ENCODE measurements around the gene TEX51.

DNA sequence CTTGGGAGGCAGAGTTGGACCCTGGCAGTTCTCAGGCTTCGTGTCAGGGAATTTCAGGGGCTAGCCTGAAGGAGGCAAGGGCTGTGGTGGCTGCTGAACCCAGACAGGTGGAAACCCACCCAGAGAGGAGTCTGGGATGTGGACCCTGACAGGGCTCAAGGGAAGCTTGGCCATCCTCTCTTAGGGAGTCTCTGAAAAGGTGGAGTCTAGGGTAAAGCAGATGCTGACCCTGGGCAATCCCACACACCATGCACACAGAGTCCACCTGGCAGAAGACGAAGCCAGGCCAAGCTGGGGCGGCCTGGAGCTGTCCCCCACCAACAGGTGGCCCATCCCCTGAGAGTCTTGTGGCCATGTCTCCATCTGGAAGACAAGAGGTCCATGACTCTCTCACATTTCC, 41.2 kb upstream of the TEX51 start:
- no peak for TF ChIP-seq POLR2A (IDR thresholded peaks at IDR 0.05)
- TF ChIP-seq, protein P1, sequence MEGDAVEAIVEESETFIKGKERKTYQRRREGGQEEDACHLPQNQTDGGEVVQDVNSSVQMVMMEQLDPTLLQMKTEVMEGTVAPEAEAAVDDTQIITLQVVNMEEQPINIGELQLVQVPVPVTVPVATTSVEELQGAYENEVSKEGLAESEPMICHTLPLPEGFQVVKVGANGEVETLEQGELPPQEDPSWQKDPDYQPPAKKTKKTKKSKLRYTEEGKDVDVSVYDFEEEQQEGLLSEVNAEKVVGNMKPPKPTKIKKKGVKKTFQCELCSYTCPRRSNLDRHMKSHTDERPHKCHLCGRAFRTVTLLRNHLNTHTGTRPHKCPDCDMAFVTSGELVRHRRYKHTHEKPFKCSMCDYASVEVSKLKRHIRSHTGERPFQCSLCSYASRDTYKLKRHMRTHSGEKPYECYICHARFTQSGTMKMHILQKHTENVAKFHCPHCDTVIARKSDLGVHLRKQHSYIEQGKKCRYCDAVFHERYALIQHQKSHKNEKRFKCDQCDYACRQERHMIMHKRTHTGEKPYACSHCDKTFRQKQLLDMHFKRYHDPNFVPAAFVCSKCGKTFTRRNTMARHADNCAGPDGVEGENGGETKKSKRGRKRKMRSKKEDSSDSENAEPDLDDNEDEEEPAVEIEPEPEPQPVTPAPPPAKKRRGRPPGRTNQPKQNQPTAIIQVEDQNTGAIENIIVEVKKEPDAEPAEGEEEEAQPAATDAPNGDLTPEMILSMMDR (IDR thresholded peaks at IDR 0.05) = no peak

All from heart left ventricle (tissue), 13 donors.